Panc1 (cell line): Measurements from ENCODE around the gene WFDC11. TPM values are rescaled to one million over a fixed set of nuclear protein-coding genes. Genes with fewer than 3 reads are reported as not detected.

Experiments used
- ATAC-seq: fragments of 200-7000 bp; cut with Tn5 transposase; 2 replicates; pipeline ENCODE4 v1.9.1; 2020; ENCODE audit warnings: mild to moderate bottlenecking, moderate library complexity
- BruUV-seq: library from RNA; stranded (reverse); fragments of 400-500 nt; replicated peaks from 2 replicates; lab custom pipeline; 2021; lab: Mats Ljungman, UMichigan
- CTCF ChIA-PET: fragments of 300-600 bp; sonication (Branson Sonifier 250); formaldehyde crosslinking; loops from one replicate; lab custom pipeline; 2022; ENCODE audit warnings: antibody characterized with exemption; lab: Charles Lee
- POLR2A ChIA-PET: fragments of 300-600 bp; sonication (Branson Sonifier 250); formaldehyde crosslinking; loops from one replicate; lab custom pipeline; 2022; ENCODE audit warnings: antibody characterized with exemption; lab: Charles Lee
- DNase-seq: peaks from one replicate; pipeline ENCODE4 v3.0.0-alpha.2; 2010; ENCODE audit warnings: low read depth, low spot score
- H3K27ac ChIP-seq: 2 replicates; pipeline ENCODE4 v1.5.1; 2011; ENCODE audit warnings: mild to moderate bottlenecking, low read length, inconsistent platforms
- H3K27me3 ChIP-seq: fragments of 200-500 bp; sonication (Bioruptor generic); 2 replicates; pipeline ENCODE4 v1.6.0; 2014; ENCODE audit warnings: low read length, inconsistent platforms; ENCODE audit not compliant: control insufficient read depth, insufficient read depth
- H3K36me3 ChIP-seq: fragments of 200-500 bp; sonication (Bioruptor generic); 2 replicates; pipeline ENCODE4 v1.5.1; 2014; ENCODE audit warnings: inconsistent platforms, mild to moderate bottlenecking, low read length, moderate library complexity; ENCODE audit not compliant: control insufficient read depth, insufficient read depth
- H3K4me1 ChIP-seq: 2 replicates; pipeline ENCODE4 v1.5.1; 2011; ENCODE audit warnings: inconsistent platforms, mild to moderate bottlenecking, low read length, moderate library complexity; ENCODE audit not compliant: control insufficient read depth, insufficient read depth
- H3K4me3 ChIP-seq, 2 experiments: 2 replicates each; pipeline ENCODE4 v1.5.1; 2011 to 2012; ENCODE audit warnings: low read depth in 2 of 2, low read length in 2 of 2, mild to moderate bottlenecking in 2 of 2, inconsistent platforms in 1 of 2, moderate library complexity in 1 of 2
- H3K9me3 ChIP-seq: fragments of 200-500 bp; sonication (Bioruptor generic); 2 replicates; pipeline ENCODE4 v1.5.1; 2014; ENCODE audit warnings: low read depth, mild to moderate bottlenecking, inconsistent platforms, low read length, moderate library complexity; ENCODE audit not compliant: control insufficient read depth, insufficient read depth
- POLR2AphosphoS5 ChIP-seq: IDR thresholded peaks from 2 replicates; pipeline ENCODE4 v1.6.1; 2012; ENCODE audit warnings: mild to moderate bottlenecking, low read depth, low read length, moderate library complexity
- SIN3A ChIP-seq: IDR thresholded peaks from 2 replicates; pipeline ENCODE4 v1.6.1; 2012; ENCODE audit warnings: low read depth, mild to moderate bottlenecking, low read length, moderate library complexity, borderline replicate concordance; ENCODE audit not compliant: insufficient read depth
- TCF7L2 ChIP-seq: IDR thresholded peaks from 2 replicates; pipeline ENCODE4 v1.6.1; 2011; ENCODE audit warnings: mild to moderate bottlenecking, low read depth, low read length, inconsistent platforms
- in situ Hi-C: cut with HindIII; loops from 2 replicates; pipeline ENCODE4 v1.10.0; 2016; ENCODE audit warnings: low sequenced_read_pairs, low pct_unique_long_range_greater_than_20kb
- intact Hi-C: fragments of 100-400 bp; cut with micrococcal nuclease; formaldehyde crosslinking; loops from one replicate; pipeline ENCODE4 v1.10.0; 2022; ENCODE audit not compliant: unreplicated experiment
- total RNA-seq: library from RNA; stranded (reverse); gene quantifications from one replicate; pipeline ENCODE4 v1.2.1, GENCODE V29; 2021; ENCODE audit not compliant: unreplicated experiment
- TF ChIP-seq, protein P1 (sequence below): fragments of 450-650 bp; IDR thresholded peaks from 2 replicates; pipeline ENCODE4 v1.5.1; 2017; ENCODE audit warnings: mild to moderate bottlenecking
- TF ChIP-seq, protein P2 (sequence below), 2 experiments: IDR thresholded peaks; 2 replicates each; pipeline ENCODE4 v1.6.1; 2011 to 2012; ENCODE audit warnings: low read depth in 2 of 2, control low read depth in 1 of 2, low read length in 1 of 2, mild to moderate bottlenecking in 1 of 2, moderate library complexity in 1 of 2; ENCODE audit not compliant: insufficient read depth in 1 of 2

Gene WFDC11
- total RNA-seq, 1 experiment from 2014 or later, result not detected

DNA sequence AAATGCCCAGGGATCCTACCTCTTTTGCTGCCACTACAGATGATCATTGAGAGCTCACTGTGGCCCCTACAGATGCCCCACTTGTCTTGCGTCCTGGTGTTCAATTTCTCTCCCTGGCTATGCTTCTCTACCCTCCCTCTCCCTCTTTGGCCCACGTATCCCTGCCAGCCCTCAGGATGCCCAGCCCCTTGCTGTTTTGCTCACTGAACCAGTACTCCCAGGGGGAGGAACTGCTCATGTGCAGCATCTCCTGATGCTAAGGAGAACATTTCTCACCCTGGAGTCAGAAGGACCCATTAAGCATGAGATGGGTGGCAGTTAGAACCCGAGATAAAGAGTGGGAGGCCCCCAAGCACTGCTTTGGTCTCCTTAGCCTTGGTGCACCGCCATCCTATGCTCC, 38.9 kb downstream of the WFDC11 start, which contains the start of gene WFDC9:
Gene WFDC9 (minus strand): TSS at position 101 of the 400 bp plus-strand sequence. CDS start 21,103 bp downstream, outside the sequence.
- no peak for TF ChIP-seq SIN3A
- Histone ChIP-seq H3K36me3 (no peaks in the 10 kb centered on the region), H3K4me1 (no peaks in the 10 kb centered on the region), H3K9me3 (no peaks in the 10 kb centered on the region), H3K27me3 (no peaks in the 10 kb centered on the region), H3K4me3 (no peak within 1 kb of the TSS), H3K27ac (no peak within 1 kb of the TSS)
- in situ Hi-C loops, result no loop called here
- intact Hi-C loops, result no loop called here
- no TSS peak for BruUV-seq
- ATAC-seq (no peak), DNase-seq (no peak)
- ChIA-PET POLR2A (no interaction called here), CTCF (no interaction called here)

- no peak overlapping the region for H3K27ac ChIP-seq
- TF ChIP-seq, protein P1, sequence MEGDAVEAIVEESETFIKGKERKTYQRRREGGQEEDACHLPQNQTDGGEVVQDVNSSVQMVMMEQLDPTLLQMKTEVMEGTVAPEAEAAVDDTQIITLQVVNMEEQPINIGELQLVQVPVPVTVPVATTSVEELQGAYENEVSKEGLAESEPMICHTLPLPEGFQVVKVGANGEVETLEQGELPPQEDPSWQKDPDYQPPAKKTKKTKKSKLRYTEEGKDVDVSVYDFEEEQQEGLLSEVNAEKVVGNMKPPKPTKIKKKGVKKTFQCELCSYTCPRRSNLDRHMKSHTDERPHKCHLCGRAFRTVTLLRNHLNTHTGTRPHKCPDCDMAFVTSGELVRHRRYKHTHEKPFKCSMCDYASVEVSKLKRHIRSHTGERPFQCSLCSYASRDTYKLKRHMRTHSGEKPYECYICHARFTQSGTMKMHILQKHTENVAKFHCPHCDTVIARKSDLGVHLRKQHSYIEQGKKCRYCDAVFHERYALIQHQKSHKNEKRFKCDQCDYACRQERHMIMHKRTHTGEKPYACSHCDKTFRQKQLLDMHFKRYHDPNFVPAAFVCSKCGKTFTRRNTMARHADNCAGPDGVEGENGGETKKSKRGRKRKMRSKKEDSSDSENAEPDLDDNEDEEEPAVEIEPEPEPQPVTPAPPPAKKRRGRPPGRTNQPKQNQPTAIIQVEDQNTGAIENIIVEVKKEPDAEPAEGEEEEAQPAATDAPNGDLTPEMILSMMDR, result no peak
- no peak for TF ChIP-seq TCF7L2
- TF ChIP-seq POLR2AphosphoS5, result no peak
- TF ChIP-seq, protein P2, sequence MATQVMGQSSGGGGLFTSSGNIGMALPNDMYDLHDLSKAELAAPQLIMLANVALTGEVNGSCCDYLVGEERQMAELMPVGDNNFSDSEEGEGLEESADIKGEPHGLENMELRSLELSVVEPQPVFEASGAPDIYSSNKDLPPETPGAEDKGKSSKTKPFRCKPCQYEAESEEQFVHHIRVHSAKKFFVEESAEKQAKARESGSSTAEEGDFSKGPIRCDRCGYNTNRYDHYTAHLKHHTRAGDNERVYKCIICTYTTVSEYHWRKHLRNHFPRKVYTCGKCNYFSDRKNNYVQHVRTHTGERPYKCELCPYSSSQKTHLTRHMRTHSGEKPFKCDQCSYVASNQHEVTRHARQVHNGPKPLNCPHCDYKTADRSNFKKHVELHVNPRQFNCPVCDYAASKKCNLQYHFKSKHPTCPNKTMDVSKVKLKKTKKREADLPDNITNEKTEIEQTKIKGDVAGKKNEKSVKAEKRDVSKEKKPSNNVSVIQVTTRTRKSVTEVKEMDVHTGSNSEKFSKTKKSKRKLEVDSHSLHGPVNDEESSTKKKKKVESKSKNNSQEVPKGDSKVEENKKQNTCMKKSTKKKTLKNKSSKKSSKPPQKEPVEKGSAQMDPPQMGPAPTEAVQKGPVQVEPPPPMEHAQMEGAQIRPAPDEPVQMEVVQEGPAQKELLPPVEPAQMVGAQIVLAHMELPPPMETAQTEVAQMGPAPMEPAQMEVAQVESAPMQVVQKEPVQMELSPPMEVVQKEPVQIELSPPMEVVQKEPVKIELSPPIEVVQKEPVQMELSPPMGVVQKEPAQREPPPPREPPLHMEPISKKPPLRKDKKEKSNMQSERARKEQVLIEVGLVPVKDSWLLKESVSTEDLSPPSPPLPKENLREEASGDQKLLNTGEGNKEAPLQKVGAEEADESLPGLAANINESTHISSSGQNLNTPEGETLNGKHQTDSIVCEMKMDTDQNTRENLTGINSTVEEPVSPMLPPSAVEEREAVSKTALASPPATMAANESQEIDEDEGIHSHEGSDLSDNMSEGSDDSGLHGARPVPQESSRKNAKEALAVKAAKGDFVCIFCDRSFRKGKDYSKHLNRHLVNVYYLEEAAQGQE (IDR thresholded peaks at IDR 0.05; ENCODE audit: insufficient read depth in 1 of 2, low read depth in 2 of 2, low read length in 1 of 2), result no peak
- TF ChIP-seq SIN3A, result no peak
- CTCF ChIA-PET, result interaction anchor here (1.3 kb wide), 1 partner anchor 141 kb away, joined by 7 read pairs; no protein-coding TSS in a partner anchor
- no peaks in the 10 kb centered on the region for H3K9me3 ChIP-seq
- intact Hi-C loops, result no loop called here
- POLR2A ChIA-PET, result no interaction called here
- no TSS peak for BruUV-seq
- in situ Hi-C loops, result no loop called here
- H3K27me3 ChIP-seq, result no peaks in the 10 kb centered on the region
- no peak overlapping the region for H3K4me3 ChIP-seq
- DNase-seq (no peak), ATAC-seq (no peak)
- H3K36me3 ChIP-seq, result no peaks in the 10 kb centered on the region
- H3K4me1 ChIP-seq, result no peaks in the 10 kb centered on the region
These were observed 39.7 kb downstream of the WFDC11 start for GRCh38 chr20:45630371-45630770.

DNA sequence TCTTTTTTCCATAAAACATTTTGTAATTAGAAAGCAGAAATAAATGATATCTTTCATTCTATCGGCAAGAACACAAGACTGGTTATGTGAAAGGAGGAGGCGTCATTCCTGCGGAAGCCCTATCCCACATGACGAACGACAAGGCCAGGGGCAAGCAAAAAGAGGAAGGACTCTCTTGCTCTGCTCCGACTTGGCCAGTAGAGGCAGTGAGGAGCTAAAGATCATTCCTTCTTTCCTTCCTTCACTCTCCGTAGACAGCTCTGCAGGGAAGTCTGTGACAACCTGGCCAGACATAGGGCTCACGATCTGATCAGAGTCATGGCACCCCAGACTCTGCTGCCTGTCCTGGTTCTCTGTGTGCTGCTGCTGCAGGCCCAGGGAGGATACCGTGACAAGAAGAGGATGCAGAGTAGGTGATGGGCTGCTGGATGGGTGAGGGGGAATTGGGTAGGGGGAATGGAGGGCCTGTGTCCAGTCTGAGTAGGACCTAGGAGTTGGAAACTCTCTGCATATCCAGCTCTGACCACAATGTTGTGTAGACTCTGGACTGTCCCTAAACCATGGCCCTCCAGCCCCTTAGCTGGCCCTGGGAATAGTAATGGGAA, 40.4 kb downstream of the WFDC11 start, which contains the start of gene WFDC10A:
Gene WFDC10A (plus strand): TSS at position 244 of the 605 bp plus-strand sequence. CDS start 75 bp downstream, at position 319.
- ATAC-seq, result peak; percentile 99
- BruUV-seq, result no TSS peak
- Histone ChIP-seq H3K27ac (no peak within 1 kb of the TSS), H3K27me3 (no peaks in the 10 kb centered on the region), H3K9me3 (no peaks in the 10 kb centered on the region), H3K4me1 (no peaks in the 10 kb centered on the region), H3K4me3 (no peak within 1 kb of the TSS), H3K36me3 (no peaks in the 10 kb centered on the region)
- TF ChIP-seq TCF7L2, result no peak
- no peak for TF ChIP-seq POLR2AphosphoS5
- TF ChIP-seq, protein P2 (IDR thresholded peaks at IDR 0.05; ENCODE audit: insufficient read depth in 1 of 2, low read depth in 2 of 2, low read length in 1 of 2), result no peak
- no peak for TF ChIP-seq SIN3A
- TF ChIP-seq, protein P1, result peak; percentile 85
- intact Hi-C loops, result no loop called here
- ChIA-PET POLR2A (no interaction called here), CTCF (interaction anchor here (0.5 to 1.3 kb wide), 3 partner anchors 17 to 150 kb away, joined by 3 to 7 read pairs (median 5); no protein-coding TSS in a partner anchor)
- in situ Hi-C loops, result no loop called here
- peak; percentile 58 for DNase-seq
